ENCODE results near the gene LRRC49.
"Not testable (repeated sequence)": the region's sequence is repeated elsewhere in the genome, so short reads cannot be mapped to it uniquely, and the experiment has no call there.

Gene LRRC49

GRCh38 chr15:70867911-70868467, 24.6 kb upstream of the LRRC49 start:
- no peak for DNase-seq (ENCODE audit: low spot score)

GRCh38 chr15:70869346-70869745, 23.3 kb upstream of the LRRC49 start:
- DNase-seq (ENCODE audit: low spot score): no peak

- no peak for DNase-seq (ENCODE audit: low spot score)
These were observed 22.6 kb upstream of the LRRC49 start for GRCh38 chr15:70870051-70870450.

- not testable (repeated sequence) for DNase-seq (ENCODE audit: low spot score)
These were observed 21.1 kb upstream of the LRRC49 start for GRCh38 chr15:70871490-70871889.

GRCh38 chr15:70873232-70874054, 19.2 kb upstream of the LRRC49 start:
- DNase-seq (ENCODE audit: low spot score): no peak

- no peak for DNase-seq (ENCODE audit: low spot score)
These were observed 17.4 kb upstream of the LRRC49 start for GRCh38 chr15:70875001-70875782.

- no peak for DNase-seq (ENCODE audit: low spot score)
These were observed 16.6 kb upstream of the LRRC49 start for GRCh38 chr15:70876011-70876410.

- DNase-seq (ENCODE audit: low spot score): no peak
These were observed 15.9 kb upstream of the LRRC49 start for GRCh38 chr15:70876683-70877082.

- no peak for DNase-seq (ENCODE audit: low spot score)
These were observed 13.2 kb upstream of the LRRC49 start for GRCh38 chr15:70879401-70879800.

GRCh38 chr15:70880781-70881180, 11.8 kb upstream of the LRRC49 start:
- DNase-seq (ENCODE audit: low spot score): no peak

- DNase-seq (ENCODE audit: low spot score): no peak
These were observed 10.3 kb upstream of the LRRC49 start for GRCh38 chr15:70882361-70882760.

- no peak for DNase-seq (ENCODE audit: low spot score)
These were observed 410 bp downstream of the LRRC49 start for GRCh38 chr15:70892912-70893560.

GRCh38 chr15:70902107-70902506, 9.5 kb downstream of the LRRC49 start:
- DNase-seq (ENCODE audit: low spot score): no peak

- no peak for DNase-seq (ENCODE audit: low spot score)
These were observed 14.2 kb downstream of the LRRC49 start for GRCh38 chr15:70906842-70907241.

- no peak for DNase-seq (ENCODE audit: low spot score)
These were observed 15.3 kb downstream of the LRRC49 start for GRCh38 chr15:70907784-70908471.

- DNase-seq (ENCODE audit: low spot score): no peak
These were observed 18.3 kb downstream of the LRRC49 start for GRCh38 chr15:70910958-70911357.

- DNase-seq (ENCODE audit: low spot score): no peak
These were observed 19.6 kb downstream of the LRRC49 start for GRCh38 chr15:70912187-70912586.

GRCh38 chr15:70916531-70916930, 23.9 kb downstream of the LRRC49 start:
- no peak for DNase-seq (ENCODE audit: low spot score)

- DNase-seq (ENCODE audit: low spot score): no peak
These were observed 25.3 kb downstream of the LRRC49 start for GRCh38 chr15:70917955-70918354.

- no peak for DNase-seq (ENCODE audit: low spot score)
These were observed 28.5 kb downstream of the LRRC49 start for GRCh38 chr15:70920981-70921696.

- no peak for DNase-seq (ENCODE audit: low spot score)
These were observed 29.5 kb downstream of the LRRC49 start for GRCh38 chr15:70922119-70922518.

Measured in HuH-7.5 (cell line).